Measurements from ENCODE around the gene PRPS1L1. TPM values are rescaled to one million over a fixed set of nuclear protein-coding genes. Genes with fewer than 3 reads are reported as not detected.

Gene PRPS1L1
- total RNA-seq, 2 donors from 2014 or later, result not detected

- ATAC-seq (ENCODE audit: insufficient number of reproducible peaks, low FRiP score, low read depth), result no peak
- H3K36me3 ChIP-seq, result no peaks in the 10 kb centered on the region
- DNase-seq (ENCODE audit: low spot score), result no peak
- H3K9me3 ChIP-seq, result no peaks in the 10 kb centered on the region
- no peak for TF ChIP-seq CTCF (IDR thresholded peaks at IDR 0.05)
- H3K4me1 ChIP-seq (ENCODE audit: control insufficient read depth in 1 of 2, low read depth in 2 of 2), result no peaks in the 10 kb centered on the region
- no peak overlapping the region for H3K27ac ChIP-seq
- no peak overlapping the region for H3K4me3 ChIP-seq
- H3K27me3 ChIP-seq (replicated peaks; ENCODE audit: insufficient read depth), result no peaks in the 10 kb centered on the region
These were observed 43.4 kb downstream of the PRPS1L1 start for GRCh38 chr7:17984288-17984687.

GRCh38 chr7:17983221-17984062 is 44.2 kb downstream of the PRPS1L1 start:
- Histone ChIP-seq H3K9me3 (no peaks in the 10 kb centered on the region), H3K27ac (no peak overlapping the region), H3K27me3 (replicated peaks; ENCODE audit: insufficient read depth) (no peaks in the 10 kb centered on the region), H3K36me3 (no peaks in the 10 kb centered on the region), H3K4me3 (no peak overlapping the region), H3K4me1 (ENCODE audit: control insufficient read depth in 1 of 2, low read depth in 2 of 2) (no peaks in the 10 kb centered on the region)
- DNase-seq (ENCODE audit: low spot score) (no peak), ATAC-seq (ENCODE audit: insufficient number of reproducible peaks, low FRiP score, low read depth) (no peak)
- TF ChIP-seq CTCF (IDR thresholded peaks at IDR 0.05), result no peak

GRCh38 chr7:17976952-17977351 is 50.7 kb downstream of the PRPS1L1 start:
- ATAC-seq (ENCODE audit: insufficient number of reproducible peaks, low FRiP score, low read depth) (no peak), DNase-seq (ENCODE audit: low spot score) (no peak)
- no peak overlapping the region for H3K27ac ChIP-seq
- H3K36me3 ChIP-seq, result no peaks in the 10 kb centered on the region
- no peaks in the 10 kb centered on the region for H3K27me3 ChIP-seq (replicated peaks; ENCODE audit: insufficient read depth)
- no peak for TF ChIP-seq CTCF (IDR thresholded peaks at IDR 0.05)
- no peaks in the 10 kb centered on the region for H3K4me1 ChIP-seq (ENCODE audit: control insufficient read depth in 1 of 2, low read depth in 2 of 2)
- H3K4me3 ChIP-seq, result no peak overlapping the region
- H3K9me3 ChIP-seq, result no peaks in the 10 kb centered on the region

Other genes with a start within 250 kb of the PRPS1L1 start
- 10 to 100 TPM; 54.2 to 73.2 TPM for gene SNX13, start 87.4 kb downstream of the PRPS1L1 start, total RNA-seq